GM04504 (cell line): ENCODE results near the gene CHFR.
"Not testable (repeated sequence)": the region's sequence is repeated elsewhere in the genome, so short reads cannot be mapped to it uniquely, and the experiment has no call there.

Source experiments
- DNase-seq: peaks from one replicate; pipeline ENCODE4 v3.0.0-alpha.2; 2012; ENCODE audit warnings: low read depth

Gene CHFR

DNA sequence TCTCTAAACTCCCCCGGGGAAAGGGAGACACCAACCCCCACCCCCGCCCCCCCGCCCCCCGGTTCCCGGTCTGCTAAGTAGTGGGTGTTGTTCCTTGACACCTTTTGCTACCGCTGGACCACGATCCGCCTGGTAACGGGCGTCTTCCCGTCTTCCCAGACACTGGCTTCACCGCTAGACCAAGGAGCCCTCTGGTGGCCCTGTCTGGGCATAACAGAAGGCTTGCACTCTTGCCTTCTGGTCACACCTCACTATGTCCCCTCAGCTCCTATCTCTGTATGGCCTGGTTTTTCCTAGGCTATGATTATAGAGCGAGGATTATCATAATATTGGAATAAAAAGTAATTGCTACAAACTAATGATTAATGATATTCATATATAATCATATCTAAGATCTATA, 78.0 kb downstream of the CHFR start:
- DNase-seq, result not testable (repeated sequence)

DNA sequence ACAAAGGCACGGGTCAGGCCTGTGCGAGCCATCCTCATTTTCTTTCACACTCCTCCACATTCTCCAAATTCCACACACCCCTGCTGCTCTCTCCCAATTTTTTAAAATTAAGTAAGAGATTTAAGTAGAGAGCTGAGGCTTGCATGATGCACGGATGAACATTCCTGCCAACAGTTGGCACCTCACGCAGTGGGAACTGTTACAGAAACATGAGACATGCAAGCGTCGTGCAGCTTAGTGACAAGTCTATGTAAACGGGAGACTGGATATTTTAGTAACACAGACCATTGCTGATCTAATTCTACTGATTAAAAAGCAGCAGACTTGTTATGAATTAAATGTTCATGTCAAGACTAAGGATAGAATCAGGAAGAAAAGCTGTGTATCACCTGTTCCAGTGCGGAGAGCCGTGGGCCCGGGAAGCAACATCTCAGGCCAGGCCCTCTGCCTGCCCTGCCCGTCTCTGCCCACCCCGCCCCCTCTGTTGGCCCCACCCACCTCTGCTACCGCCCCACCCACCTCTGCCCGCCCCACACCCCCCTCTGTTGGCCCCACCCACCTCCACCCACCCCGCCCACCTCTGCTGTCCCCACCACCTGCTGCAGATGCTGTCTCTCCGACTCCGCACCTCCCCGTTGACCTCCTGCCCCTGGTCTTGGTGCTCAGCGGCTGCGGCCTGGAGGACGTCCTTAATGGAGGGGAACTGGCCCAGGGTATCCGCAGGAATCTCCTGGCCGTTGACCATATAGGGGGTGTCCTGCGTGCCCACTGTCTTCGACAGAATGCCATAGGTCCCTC, 79.9 kb downstream of the CHFR start:
- DNase-seq, result no peak

DNA sequence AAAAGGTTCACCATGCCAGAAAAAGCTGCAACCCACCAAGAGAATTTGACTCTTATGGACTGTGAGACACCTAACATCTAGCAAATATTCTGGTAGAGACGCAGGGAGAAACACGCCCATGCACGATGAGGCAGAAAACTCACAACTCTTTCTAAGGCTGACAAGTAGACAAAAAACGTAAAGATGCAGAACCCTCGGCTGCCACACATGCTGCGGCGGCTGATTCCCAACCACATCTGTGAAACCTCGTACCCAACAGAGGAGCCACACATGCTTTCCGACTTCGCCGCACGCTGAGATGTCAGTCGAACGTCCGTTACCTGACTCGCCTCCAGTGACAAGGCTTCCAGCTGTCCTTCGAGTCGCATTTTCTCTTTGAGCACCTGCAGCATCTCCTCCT, 80.5 kb downstream of the CHFR start:
- no peak for DNase-seq

DNA sequence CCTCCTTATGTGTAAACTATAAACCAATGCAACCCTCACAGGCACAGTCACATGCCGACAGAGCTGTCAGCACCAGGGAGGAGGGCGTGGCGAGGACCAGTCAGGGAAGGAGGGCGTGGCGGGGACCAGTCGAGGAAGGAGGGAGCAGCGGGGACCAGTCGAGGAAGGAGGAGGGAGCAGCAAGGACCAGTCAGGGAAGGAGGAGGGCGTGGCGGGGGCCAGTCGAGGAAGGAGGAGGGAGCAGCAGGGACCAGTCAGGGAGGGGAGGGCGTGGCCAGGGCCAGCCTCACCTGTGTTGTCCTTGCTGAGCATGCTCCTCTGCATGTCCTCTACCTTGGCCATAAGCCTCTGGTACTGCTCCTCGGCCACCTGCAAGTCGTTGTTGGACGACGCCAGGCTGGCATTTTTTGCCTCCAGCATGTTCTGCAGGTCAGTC, 83.0 kb downstream of the CHFR start:
- DNase-seq, result no peak

DNA sequence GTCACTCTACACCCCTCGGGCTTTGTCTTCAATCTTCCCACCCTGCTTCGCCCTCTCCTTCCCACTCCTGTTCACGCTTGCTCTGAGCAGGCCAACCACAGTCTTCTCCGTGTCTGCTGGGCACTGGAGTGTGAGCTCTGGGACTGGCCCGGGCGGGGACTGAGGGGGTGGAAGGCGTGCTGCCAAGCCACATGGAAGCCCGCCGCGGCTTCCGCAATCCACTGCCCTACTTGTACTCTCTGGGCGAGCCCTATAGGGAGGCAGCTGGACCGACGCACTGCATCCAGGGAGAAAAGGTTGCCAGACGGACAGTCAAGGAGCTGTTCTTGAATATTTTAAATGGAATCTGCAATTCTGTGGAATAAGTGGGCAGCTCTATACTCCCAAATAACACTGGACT, 83.5 kb downstream of the CHFR start:
- DNase-seq, result no peak

DNA sequence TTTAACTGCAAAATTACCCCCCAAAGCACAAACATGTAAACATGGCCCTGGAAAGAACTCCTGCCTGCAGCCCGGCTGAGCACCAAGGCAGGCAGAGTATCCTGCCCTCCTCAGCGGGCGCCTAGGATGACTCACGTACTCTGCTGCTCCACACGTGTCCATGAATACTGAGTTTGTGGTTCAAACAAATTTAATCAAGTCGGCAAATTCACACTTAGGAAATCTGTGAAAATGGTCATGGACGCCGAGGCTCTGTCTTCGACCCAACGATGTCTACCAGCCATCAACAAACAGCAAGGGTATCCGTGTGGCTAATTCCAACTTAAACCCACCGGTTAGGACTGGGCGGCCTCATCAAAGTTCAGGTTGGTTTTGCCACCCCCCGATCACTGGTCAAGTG, 84.3 kb downstream of the CHFR start:
- DNase-seq, result no peak

DNA sequence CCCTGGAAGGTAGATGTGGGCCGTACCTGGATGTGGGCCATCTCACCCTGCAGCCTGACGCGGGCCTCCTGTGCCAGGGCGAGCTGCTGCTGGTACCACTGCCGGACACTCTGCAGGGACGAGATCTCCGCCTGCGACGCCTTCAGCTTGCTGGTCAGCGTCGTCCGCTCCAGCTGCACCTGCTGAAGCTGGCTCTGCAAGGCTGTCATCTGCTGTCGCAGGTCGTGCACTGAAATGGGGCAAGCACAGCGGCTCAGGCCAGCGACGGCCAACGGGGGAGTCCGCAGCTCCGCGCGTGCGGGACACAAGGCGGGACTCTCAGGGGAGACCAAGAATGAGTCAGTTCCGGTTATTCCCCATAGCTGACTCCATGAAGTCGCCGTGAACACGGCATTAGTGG, 85.7 kb downstream of the CHFR start:
- no peak for DNase-seq

DNA sequence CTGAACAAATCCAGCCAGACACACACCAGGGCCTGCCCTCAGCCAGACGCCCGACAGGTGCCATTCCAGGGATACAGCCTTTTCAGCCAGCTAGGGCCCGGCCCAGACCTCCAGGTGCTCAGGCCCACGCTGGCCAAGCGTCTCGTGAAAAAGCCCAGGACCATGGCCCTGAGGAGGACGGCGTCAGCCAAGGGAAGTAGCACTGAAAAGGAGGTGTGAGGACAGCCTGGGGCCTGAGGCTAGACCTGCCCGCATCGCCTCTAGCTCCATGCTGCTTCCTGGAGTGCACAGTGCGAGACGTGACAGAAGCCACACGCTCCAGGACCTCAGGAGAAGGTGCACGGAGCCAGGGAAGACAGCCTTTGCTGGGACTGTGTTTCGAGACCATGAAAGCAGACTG, 88.6 kb downstream of the CHFR start:
- no peak for DNase-seq

DNA sequence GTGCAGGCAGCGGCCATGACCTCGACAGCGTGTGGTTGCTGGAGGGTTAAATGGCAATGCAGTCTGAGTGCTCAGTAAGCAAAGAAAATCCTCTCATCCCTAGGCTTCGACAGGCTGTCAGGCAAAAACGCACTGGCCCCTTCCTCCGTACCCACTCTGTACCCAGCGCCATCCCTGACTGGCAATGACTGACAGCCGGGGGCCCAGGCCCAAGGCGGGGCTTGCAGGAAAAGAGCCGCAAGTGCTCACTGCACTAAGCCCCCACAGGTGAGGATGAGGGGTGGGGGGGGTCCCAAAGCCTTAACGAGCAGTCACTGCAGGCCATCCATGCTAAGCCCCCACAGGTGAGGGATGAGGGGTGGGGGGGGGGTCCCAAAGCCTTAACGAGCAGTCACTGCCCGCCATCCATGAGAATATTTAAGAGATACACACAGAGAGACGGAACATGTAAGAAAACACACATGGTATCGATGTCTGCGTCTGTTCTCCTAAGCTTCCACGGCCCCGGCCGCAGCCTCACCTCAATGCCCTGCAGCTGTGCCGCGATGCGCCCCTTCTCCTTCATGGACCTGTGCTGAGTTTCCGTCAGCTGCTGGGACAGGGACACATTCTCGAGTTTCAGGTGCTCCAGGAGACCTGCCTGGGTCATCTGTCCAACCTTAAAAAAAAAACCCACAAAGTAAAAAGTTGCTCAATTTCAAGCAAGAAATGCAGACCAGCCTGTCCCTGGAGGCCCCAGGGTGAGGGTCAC, 89.4 kb downstream of the CHFR start:
- DNase-seq, result no peak

DNA sequence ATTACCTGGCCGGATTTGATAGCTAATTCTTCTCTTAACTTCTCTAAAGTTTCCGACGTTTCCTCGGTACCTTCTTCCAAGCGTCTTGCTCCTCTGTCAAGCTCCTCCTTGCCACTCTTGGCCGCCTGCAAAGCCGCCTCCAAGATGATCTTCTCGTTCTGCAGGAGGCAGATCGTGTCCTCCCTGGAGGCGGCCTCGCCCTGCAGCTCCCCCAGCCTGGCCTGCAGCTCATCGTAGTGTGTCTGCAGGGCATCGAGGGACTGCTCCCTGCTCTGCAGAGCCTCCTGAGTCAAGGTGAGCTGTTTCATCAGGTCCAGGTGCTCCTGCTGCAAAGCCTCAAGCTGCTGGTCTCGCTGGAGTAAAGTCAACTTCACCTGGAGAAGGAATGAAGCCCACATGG, 91.6 kb downstream of the CHFR start:
- no peak for DNase-seq

DNA sequence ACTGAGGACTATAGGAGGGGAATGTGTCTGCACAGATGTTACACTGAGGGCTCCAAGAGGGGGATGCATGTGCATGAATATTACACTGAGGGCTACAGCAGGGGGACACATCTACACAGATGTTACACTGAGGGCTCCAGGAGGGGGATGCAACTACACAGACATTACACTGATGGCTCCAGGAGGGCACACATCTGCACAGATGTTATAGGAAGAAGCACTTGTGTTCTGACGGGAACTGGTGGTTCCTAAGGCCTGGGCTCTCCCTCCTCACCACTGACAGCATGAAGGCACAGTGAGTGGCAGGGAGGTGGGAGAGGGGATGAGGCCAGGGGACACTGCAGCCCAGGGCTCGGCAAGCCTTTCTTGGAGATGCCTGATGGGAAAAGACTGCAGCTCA, 95.5 kb downstream of the CHFR start:
- not testable (repeated sequence) for DNase-seq

DNA sequence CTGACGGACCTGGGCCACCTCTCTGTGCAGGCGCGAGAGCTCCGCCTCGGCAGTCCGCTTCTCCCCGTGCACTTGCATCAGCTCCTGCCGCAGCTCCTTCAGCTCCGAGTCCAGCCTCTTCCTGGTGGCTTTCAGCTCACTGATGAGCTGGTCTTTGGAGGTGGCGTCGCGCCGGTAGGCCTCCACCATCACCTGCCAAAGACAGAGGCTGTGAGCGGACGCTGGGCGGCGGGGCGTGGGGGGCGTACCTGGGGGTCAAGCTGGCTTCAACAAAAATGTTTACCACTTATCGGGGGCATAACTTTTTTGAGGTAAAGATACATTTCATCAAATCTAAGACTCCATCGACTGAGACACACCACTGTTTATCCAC, 98.3 kb downstream of the CHFR start:
- no peak for DNase-seq

DNA sequence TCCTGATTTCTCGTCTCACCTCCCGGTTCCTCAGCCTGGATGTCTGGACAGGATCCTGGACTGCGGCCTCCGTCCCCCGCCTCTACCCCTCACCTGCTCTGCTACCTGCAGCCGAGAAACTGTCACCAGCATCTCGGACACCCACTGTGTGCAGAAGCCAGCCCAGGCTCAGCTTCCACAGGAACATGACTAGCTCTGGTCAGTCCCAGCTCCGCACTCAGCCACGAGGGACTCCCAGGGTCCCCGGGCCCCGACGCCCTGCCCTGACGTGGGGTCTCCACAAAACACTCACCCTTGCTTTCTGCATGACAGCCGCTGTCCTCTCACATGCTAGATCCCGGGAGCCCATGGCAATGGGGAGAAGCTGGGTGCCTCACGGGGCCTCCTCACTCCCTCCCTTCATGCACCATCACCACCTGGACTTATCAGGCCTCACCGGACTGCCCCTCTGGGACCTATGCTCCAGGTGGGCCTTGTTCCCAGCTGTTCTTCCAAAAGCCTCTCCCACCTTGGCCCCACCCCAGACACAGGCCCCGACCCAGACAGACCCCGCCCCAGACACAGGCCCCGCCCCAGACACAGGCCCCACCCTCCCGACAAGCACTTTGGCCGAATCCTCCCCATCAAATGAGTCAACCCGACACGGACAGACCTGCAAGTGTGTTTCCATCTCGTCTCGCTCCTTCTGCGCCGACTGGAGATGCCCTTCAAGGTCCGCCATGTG, 98.9 kb downstream of the CHFR start:
- no peak for DNase-seq

DNA sequence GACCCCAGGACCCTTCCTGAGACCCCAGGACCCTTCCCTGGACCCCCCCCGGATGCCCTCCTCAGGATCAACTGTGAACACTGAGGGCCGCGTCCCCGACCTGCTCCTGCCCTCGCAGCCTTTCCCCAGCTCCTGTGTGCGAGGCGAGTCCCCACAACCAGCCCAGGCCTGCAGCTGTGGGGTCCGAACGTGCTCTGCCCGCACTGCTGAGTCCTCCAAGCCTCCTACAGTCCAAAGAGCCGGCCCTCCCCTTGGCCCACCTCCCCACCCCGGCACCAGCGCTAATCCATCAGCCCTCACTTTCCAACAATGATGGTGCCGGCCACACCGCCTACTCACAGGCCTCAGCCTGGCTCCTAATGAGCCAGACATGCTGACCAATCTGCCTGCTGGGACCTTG, 99.5 kb downstream of the CHFR start:
- no peak for DNase-seq

DNA sequence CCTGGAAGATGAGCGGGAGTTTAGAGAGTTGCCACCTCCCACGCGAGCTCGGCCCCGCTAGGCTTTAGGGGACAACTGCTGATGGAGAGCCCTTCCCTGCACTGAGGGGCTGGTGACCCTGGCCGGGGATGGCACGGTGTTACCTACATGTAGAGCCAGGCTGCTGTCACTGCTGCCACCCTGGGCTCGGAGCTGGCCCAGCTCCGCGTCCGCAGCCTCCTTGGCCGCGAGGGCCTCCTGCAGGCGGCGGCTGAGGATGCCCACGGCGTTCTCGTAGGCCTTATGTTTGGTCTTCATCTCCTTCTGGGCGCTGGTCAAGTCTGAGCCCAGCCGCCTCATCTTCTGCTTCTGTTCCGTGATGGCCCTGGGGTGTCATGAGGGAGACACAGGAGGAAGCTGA, 101.2 kb downstream of the CHFR start:
- no peak for DNase-seq

DNA sequence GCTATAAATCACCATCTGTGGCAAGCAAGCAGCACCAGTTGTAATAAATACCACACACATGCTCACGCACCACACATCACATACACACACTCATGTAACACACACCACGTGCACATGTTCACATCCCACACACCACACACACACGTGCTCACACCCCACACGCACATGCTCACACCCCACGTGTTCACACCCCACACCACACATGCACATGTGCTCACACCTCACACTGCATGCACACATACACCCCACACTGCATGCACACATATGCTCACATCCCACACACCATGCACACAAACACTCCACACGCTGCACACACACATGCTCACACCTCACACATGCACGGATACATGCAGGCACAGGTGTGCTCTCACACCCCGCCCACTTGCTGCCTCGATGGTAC, 102.8 kb downstream of the CHFR start:
- DNase-seq, result no peak

DNA sequence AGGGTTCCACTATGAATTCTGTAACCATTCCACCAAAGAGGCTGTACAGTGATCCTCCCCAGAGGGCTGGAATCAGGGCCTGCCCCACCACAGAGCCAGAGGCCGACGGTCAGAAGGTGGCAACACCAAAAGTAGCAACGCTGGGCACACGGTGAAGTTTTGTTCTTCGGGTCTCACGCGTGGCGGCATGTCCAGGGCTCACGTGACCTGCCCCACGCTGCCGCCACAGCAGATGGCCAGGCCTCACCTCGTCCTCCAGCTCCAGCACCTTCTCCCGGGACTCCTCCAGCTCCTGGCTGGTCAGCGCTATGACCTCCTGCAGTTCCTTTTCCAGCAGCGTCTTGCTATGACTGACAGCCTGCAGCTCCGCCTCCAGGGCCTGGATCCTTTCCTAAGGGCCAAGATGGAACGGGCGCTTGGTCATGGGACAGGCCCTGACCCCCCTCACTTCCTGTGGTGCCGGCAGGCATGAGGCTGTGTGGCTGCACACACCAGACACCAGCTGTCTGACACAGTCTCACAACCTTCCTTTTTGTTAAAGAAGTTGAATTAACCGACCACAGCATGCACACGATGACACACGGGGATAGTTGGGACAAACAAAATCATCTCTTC, 103.4 kb downstream of the CHFR start:
- DNase-seq, result no peak
